GM19324 (cell line): ENCODE data around the gene RFC5.
"Not testable (repeated sequence)": the region's sequence is repeated elsewhere in the genome, so short reads cannot be mapped to it uniquely, and the experiment has no call there.

Experiments used
- ATAC-seq: cut with Tn5 transposase; IDR thresholded peaks from one replicate; pipeline ENCODE4 v1.9.1; 2021; ENCODE audit warnings: mild to moderate bottlenecking, moderate library complexity; ENCODE audit not compliant: unreplicated experiment, low FRiP score

Gene RFC5

GRCh38 chr12:118016424-118017264, at the start of gene RFC5:
Gene RFC5, plus strand, starts transcription at chr12:118016703. Its CDS starts 125 bp downstream, at chr12:118016828.
- ATAC-seq, result peak; percentile 99

- ATAC-seq, result no peak
These were observed 49.5 kb upstream of the RFC5 start for GRCh38 chr12:117967043-117967442.

- ATAC-seq, result no peak
These were observed 49.0 kb upstream of the RFC5 start for GRCh38 chr12:117967512-117967911.

GRCh38 chr12:117968151-117968789, 48.2 kb upstream of the RFC5 start:
- no peak for ATAC-seq

- ATAC-seq, result peak; percentile 55
These were observed 47.5 kb upstream of the RFC5 start, which contains the start of gene KSR2 for GRCh38 chr12:117968826-117969659. Gene KSR2, minus strand, starts transcription at chr12:117968990. Its CDS starts 735 bp downstream, at chr12:117968255.

- no peak for ATAC-seq
These were observed 46.2 kb upstream of the RFC5 start for GRCh38 chr12:117970334-117970733.

- no peak for ATAC-seq
These were observed 44.2 kb upstream of the RFC5 start for GRCh38 chr12:117972301-117972700.

- no peak for ATAC-seq
These were observed 41.5 kb upstream of the RFC5 start for GRCh38 chr12:117975006-117975405.

- ATAC-seq, result no peak
These were observed 39.1 kb upstream of the RFC5 start for GRCh38 chr12:117977373-117977772.

GRCh38 chr12:117980616-117981015, 35.9 kb upstream of the RFC5 start:
- no peak for ATAC-seq

GRCh38 chr12:117981267-117981666, 35.2 kb upstream of the RFC5 start:
- no peak for ATAC-seq

GRCh38 chr12:117985182-117985581, 31.3 kb upstream of the RFC5 start:
- no peak for ATAC-seq

- ATAC-seq, result no peak
These were observed 29.6 kb upstream of the RFC5 start for GRCh38 chr12:117986705-117987469.

GRCh38 chr12:117994551-117995438, 21.7 kb upstream of the RFC5 start:
- no peak for ATAC-seq

GRCh38 chr12:117998719-117999118, 17.8 kb upstream of the RFC5 start:
- ATAC-seq, result no peak

GRCh38 chr12:117999806-118000205, 16.7 kb upstream of the RFC5 start:
- ATAC-seq, result not testable (repeated sequence)

- ATAC-seq, result no peak
These were observed 5.6 kb upstream of the RFC5 start for GRCh38 chr12:118010903-118011302.

GRCh38 chr12:118011377-118011776, 5.1 kb upstream of the RFC5 start:
- ATAC-seq, result no peak

- no peak for ATAC-seq
These were observed 4.5 kb upstream of the RFC5 start for GRCh38 chr12:118011961-118012360.
